HepG2 (cell line): Measurements from ENCODE around the gene PRKN. TPM values are rescaled to one million over a fixed set of nuclear protein-coding genes. Genes with fewer than 3 reads are reported as not detected.
A peak's percentile ranks its signal among the peaks of the same experiment; 100 is the strongest.

Experiments
- ATAC-seq: fragments of 200-7000 bp; cut with Tn5 transposase; 3 replicates; pipeline ENCODE4 v1.9.1; 2020; ENCODE audit warnings: mild to moderate bottlenecking, moderate library complexity
- BruUV-seq: library from RNA; stranded (reverse); fragments of 400-500 nt; replicated peaks from 2 replicates; lab custom pipeline; 2021; lab: Mats Ljungman, UMichigan
- CTCF ChIA-PET: fragments of 300-600 bp; formaldehyde crosslinking; extraction: SDS; loops from one replicate; lab custom pipeline; 2021; ENCODE audit warnings: low total read pairs, inconsistent platforms, low intra/inter-chr PET ratio; lab: Yijun Ruan, JAX
- POLR2A ChIA-PET: fragments of 350-600 bp; sonication (Branson Sonifier 250); formaldehyde crosslinking; loops from one replicate; lab custom pipeline; 2020; ENCODE audit warnings: antibody characterized with exemption, inconsistent platforms; lab: Yijun Ruan, JAX
- DNase-seq: peaks from one replicate; pipeline ENCODE4 v3.0.0-alpha.2; 2015; ENCODE audit warnings: low spot score
- FAIRE-seq: peaks from 3 replicates; lab custom pipeline; 2011; peaks lifted over from hg19 to GRCh38; lab: Jason Lieb, UNC
- H2AFZ ChIP-seq: one replicate; pipeline ENCODE4 v1.6.1; 2011; ENCODE audit warnings: low read length, inconsistent platforms
- H3K27ac ChIP-seq: fragments of 300-600 bp; 3 replicates; pipeline ENCODE4 v1.8.0; 2011; ENCODE audit warnings: mixed run types, mild to moderate bottlenecking, mixed read lengths, low read length, inconsistent platforms; ENCODE audit not compliant: insufficient read depth; ENCODE audit errors: extremely low read length
- H3K27me3 ChIP-seq, 2 experiments: fragments of 200-600 bp in 1 of 2; 2 replicates in 1 of 2; 3 replicates in 1 of 2; pipeline versions ENCODE4 v1.6.0 to v1.8.0; 2011; ENCODE audit warnings: low read length in 2 of 2, mild to moderate bottlenecking in 2 of 2, moderate library complexity in 2 of 2, inconsistent platforms in 1 of 2; ENCODE audit not compliant: insufficient read depth in 2 of 2, control insufficient read depth in 1 of 2
- H3K36me3 ChIP-seq, 2 experiments: fragments of 200-600 bp in 1 of 2; replicated peaks in 1 of 2; 2 replicates in 1 of 2; 3 replicates in 1 of 2; pipeline versions ENCODE4 v1.5.1 to v1.8.0; 2011; ENCODE audit warnings: low read length in 2 of 2, inconsistent platforms in 1 of 2; ENCODE audit not compliant: insufficient read depth in 2 of 2, control insufficient read depth in 1 of 2
- H3K4me1 ChIP-seq: 2 replicates; pipeline ENCODE4 v1.5.1; 2012; ENCODE audit warnings: low read length, inconsistent platforms; ENCODE audit not compliant: insufficient read depth
- H3K4me2 ChIP-seq: 2 replicates; pipeline ENCODE4 v1.6.0; 2011; ENCODE audit warnings: low read depth, low read length, inconsistent platforms
- H3K4me3 ChIP-seq, 3 experiments: fragments of 200-600 bp in 1 of 3; sonication (generic), shearing (Covaris generic) in 1 of 3; replicated peaks in 1 of 3; 2 replicates each; pipeline ENCODE4 v1.5.1; 2011 to 2016; ENCODE audit warnings: low read length in 3 of 3, inconsistent platforms in 2 of 3, low read depth in 2 of 3, mild to moderate bottlenecking in 2 of 3, control low read depth in 1 of 3, mixed read lengths in 1 of 3; ENCODE audit not compliant: insufficient read depth in 1 of 3
- H3K79me2 ChIP-seq: one replicate; pipeline ENCODE4 v1.6.1; 2011; ENCODE audit warnings: low read length, inconsistent platforms; ENCODE audit not compliant: insufficient read depth
- H3K9ac ChIP-seq: 2 replicates; pipeline ENCODE4 v1.6.0; 2011; ENCODE audit warnings: mild to moderate bottlenecking, low read depth, low read length, inconsistent platforms; ENCODE audit not compliant: insufficient read depth
- H3K9me3 ChIP-seq: 2 replicates; pipeline ENCODE4 v1.5.1; 2012; ENCODE audit warnings: mild to moderate bottlenecking, low read length
- H4K20me1 ChIP-seq: 2 replicates; pipeline ENCODE4 v1.6.0; 2011; ENCODE audit warnings: inconsistent platforms, mild to moderate bottlenecking, low read length, moderate library complexity; ENCODE audit not compliant: insufficient read depth
- CHCHD3 ChIP-seq: sonication (generic); formaldehyde crosslinking; IDR thresholded peaks from 2 replicates; pipeline ENCODE4 v1.8.0; 2022; ENCODE audit warnings: mild to moderate bottlenecking, missing genetic modification reagents, moderate library complexity
- E2F5 ChIP-seq: sonication (generic); formaldehyde crosslinking; conservative IDR thresholded peaks from 2 replicates; pipeline ENCODE4 v1.4.0; 2020; ENCODE audit warnings: missing genetic modification reagents
- ELF1 ChIP-seq: sonication (generic); formaldehyde crosslinking; IDR thresholded peaks from 2 replicates; pipeline ENCODE4 v1.4.0; 2020; ENCODE audit warnings: missing genetic modification reagents
- ELF4 ChIP-seq: sonication (generic); formaldehyde crosslinking; IDR thresholded peaks from 2 replicates; pipeline ENCODE4 v1.5.0; 2020; ENCODE audit warnings: missing genetic modification reagents, mild to moderate bottlenecking, moderate library complexity, borderline replicate concordance
- GATA4 ChIP-seq: sonication (generic); IDR thresholded peaks from 2 replicates; pipeline ENCODE4 v1.6.1; 2016; ENCODE audit warnings: antibody characterized with exemption, low read depth, borderline replicate concordance
- GLI4 ChIP-seq: sonication (generic); formaldehyde crosslinking; IDR thresholded peaks from 2 replicates; pipeline ENCODE4 v1.5.1; 2020; ENCODE audit warnings: missing genetic modification reagents, mild to moderate bottlenecking, moderate library complexity, borderline replicate concordance
- HNF4A ChIP-seq: sonication (generic); formaldehyde crosslinking; IDR thresholded peaks from 2 replicates; pipeline ENCODE4 v1.4.0; 2020; ENCODE audit warnings: missing genetic modification reagents
- KLF9 ChIP-seq: IDR thresholded peaks from 2 replicates; pipeline ENCODE4 v1.6.1; 2016; ENCODE audit warnings: low read depth
- MAFF ChIP-seq: IDR thresholded peaks from 2 replicates; pipeline ENCODE4 v1.6.1; 2011; ENCODE audit warnings: low read depth, low read length, improper control_type of control experiment
- MAFK ChIP-seq, 2 experiments: IDR thresholded peaks in 1 of 2; conservative IDR thresholded peaks in 1 of 2; 2 replicates each; pipeline ENCODE4 v1.6.1; 2011; ENCODE audit warnings: improper control_type of control experiment in 2 of 2, low read length in 2 of 2
- MBNL3 ChIP-seq: fragments of 250-450 bp; sonication (Bioruptor Pico); conservative IDR thresholded peaks from 2 replicates; pipeline ENCODE4 v1.8.0; 2022; ENCODE audit warnings: mild to moderate bottlenecking, inconsistent platforms
- NKX3-1 ChIP-seq: sonication (generic); formaldehyde crosslinking; IDR thresholded peaks from 2 replicates; pipeline ENCODE4 v1.5.0; 2020; ENCODE audit warnings: missing genetic modification reagents
- REST ChIP-seq, 2 experiments: IDR thresholded peaks; 2 replicates each; pipeline ENCODE4 v1.6.1; 2011 to 2012; ENCODE audit warnings: low read length in 2 of 2, borderline replicate concordance in 1 of 2, low read depth in 1 of 2, mild to moderate bottlenecking in 1 of 2, moderate library complexity in 1 of 2
- SP5 ChIP-seq: IDR thresholded peaks from 2 replicates; pipeline ENCODE4 v1.6.1; 2016; ENCODE audit warnings: low read depth, borderline replicate concordance
- SRSF9 ChIP-seq: fragments of 200-400 bp; formaldehyde crosslinking; IDR thresholded peaks from 2 replicates; pipeline ENCODE4 v1.6.1; 2018; ENCODE audit warnings: borderline replicate concordance, mild to moderate bottlenecking, low read depth, low read length; ENCODE audit not compliant: insufficient read depth, poor library complexity, severe bottlenecking
- YEATS2 ChIP-seq: sonication (generic); formaldehyde crosslinking; IDR thresholded peaks from 2 replicates; pipeline ENCODE4 v1.4.0; 2020; ENCODE audit warnings: missing genetic modification reagents, borderline replicate concordance
- ZNF138 ChIP-seq: sonication (generic); formaldehyde crosslinking; IDR thresholded peaks from 2 replicates; pipeline ENCODE4 v1.5.0; 2020; ENCODE audit warnings: mild to moderate bottlenecking, low read depth, missing genetic modification reagents
- ZNF564 ChIP-seq: sonication (generic); formaldehyde crosslinking; IDR thresholded peaks from 2 replicates; pipeline ENCODE4 v1.8.1; 2023; ENCODE audit warnings: mild to moderate bottlenecking, missing genetic modification reagents
- ZNF761 ChIP-seq: sonication (generic); formaldehyde crosslinking; conservative IDR thresholded peaks from 2 replicates; pipeline ENCODE4 v1.4.0; 2020; ENCODE audit warnings: mild to moderate bottlenecking, missing genetic modification reagents
- WGBS: methylation state at CpG from one replicate; pipeline ENCODE4 v1.1.6; 2017; ENCODE audit warnings: low lambda C conversion rate; 5-methylcytosine and 5-hydroxymethylcytosine counted together
- in situ Hi-C: cut with HindIII; loops from 2 replicates; pipeline ENCODE4 v1.10.0; 2017; ENCODE audit warnings: low pct_unique_long_range_greater_than_20kb; ENCODE audit not compliant: extremely low pct_ligation_motif_present
- intact Hi-C: fragments of 100-400 bp; cut with micrococcal nuclease; formaldehyde crosslinking; loops from one replicate; pipeline ENCODE4 v1.10.0; 2022; ENCODE audit not compliant: unreplicated experiment
- polyA plus RNA-seq, 8 experiments: library from polyadenylated mRNA; depleted of rRNA in 3 of 8; stranded (reverse) in 7 of 8; unstranded in 1 of 8; fragments of >200 nt; fragmentation: Illumina TruSeq in 4 of 8; extraction: Trizol in 4 of 8; gene quantifications; 2 replicates each; pipeline versions ENCODE4 v1.2.1 to v1.2.3, GENCODE V29; 2011 to 2016; ENCODE audit warnings: low read depth in 4 of 8, missing spikeins in 1 of 8, mixed read lengths in 1 of 8; ENCODE audit not compliant: insufficient read depth in 1 of 8
- total RNA-seq, 5 experiments: library from RNA; depleted of rRNA; stranded (reverse); fragments of >200 nt; fragmentation: Illumina TruSeq; extraction: Trizol; gene quantifications; 2 replicates each; pipeline ENCODE4 v1.2.3, GENCODE V29; 2016; ENCODE audit warnings: low read depth in 1 of 5

The PRKN gene
- total and polyA plus RNA-seq, 2 of the 13 experiments (the other 11 are each of a cell fraction or from before 2014, with no cell fraction given), result 0.31 to 0.44 TPM

- peak; percentile 32 to 46; a peak in 1 of 4 replicates for TF ChIP-seq MAFK (conservative IDR thresholded peaks at IDR 0.05 in 1 of 2, IDR thresholded peaks at IDR 0.05 in 1 of 2; ENCODE audit: low read length in 2 of 2)
- TF ChIP-seq YEATS2, result no peak
- TF ChIP-seq ZNF138 (CRISPR knock-in tag), result no peak
- no peak for TF ChIP-seq CHCHD3 (CRISPR knock-in tag)
- peak; percentile 35; the same call in 1 of the 2 replicates for TF ChIP-seq HNF4A (CRISPR knock-in tag)
- no peak for TF ChIP-seq ELF4 (CRISPR knock-in tag)
- TF ChIP-seq E2F5 (CRISPR knock-in tag), result no peak
- TF ChIP-seq ZNF564 (CRISPR knock-in tag), result no peak
- TF ChIP-seq ELF1 (CRISPR knock-in tag), result no peak
- TF ChIP-seq, all 625 proteins: peak for 5
Observed at GRCh38 chr6:161367472-161367871, 1360.1 kb downstream of the PRKN start (continued).

GRCh38 chr6:161366301-161366923 is 1361.2 kb downstream of the PRKN start:
- in situ Hi-C loops (loop anchor here (25.0 kb wide), 1 partner anchor 629 kb away; no protein-coding TSS in a partner anchor), intact Hi-C loops (no loop called here)
- Histone ChIP-seq H3K4me2 (no peak overlapping the region), H3K79me2 (no peaks in the 10 kb centered on the region), H3K4me1 (peaks cover 7% of the 10 kb centered on the region), H2AFZ (no peak overlapping the region), H3K27me3 (0 out of 5 replicates have a peak, but pooled peaks cover 0 to 4% of the 10 kb centered on the region in 2 experiments), H4K20me1 (no peaks in the 10 kb centered on the region), H3K9ac (no peak overlapping the region), H3K36me3 (no peaks in the 10 kb centered on the region), H3K4me3 (no peak overlapping the region), H3K9me3 (peaks cover 19% of the 10 kb centered on the region), H3K27ac (no peak overlapping the region)
- no TSS peak for BruUV-seq
- ChIA-PET CTCF (no interaction called here), POLR2A (no interaction called here)
- ATAC-seq (no peak), FAIRE-seq (no peak), DNase-seq (no peak)
- WGBS, result 69% methylated on average over 11 of the region's 11 CpGs
- TF ChIP-seq GATA4 (no peak), MAFF (peak; percentile 79), MBNL3 (CRISPR knock-in tag) (no peak), NKX3-1 (CRISPR knock-in tag) (no peak), MAFK (conservative IDR thresholded peaks at IDR 0.05 in 1 of 2, IDR thresholded peaks at IDR 0.05 in 1 of 2; ENCODE audit: low read length in 2 of 2) (peak; percentile 88 to 92), KLF9 (no peak), REST (IDR thresholded peaks at IDR 0.05; ENCODE audit: borderline replicate concordance in 1 of 2, low read depth in 1 of 2, low read length in 2 of 2) (no peak), ZNF761 (CRISPR knock-in tag) (no peak), SRSF9 (no peak), SP5 (CRISPR knock-in tag) (no peak), GLI4 (CRISPR knock-in tag) (no peak)
